HG03066 (cell line): ENCODE data around the gene FGF14.
"Not testable (repeated sequence)": the region's sequence is repeated elsewhere in the genome, so short reads cannot be mapped to it uniquely, and the experiment has no call there.

Experiments used
- ATAC-seq: cut with Tn5 transposase; IDR thresholded peaks from one replicate; pipeline ENCODE4 v1.9.1; 2021; ENCODE audit warnings: low read depth; ENCODE audit not compliant: unreplicated experiment

Gene FGF14

DNA sequence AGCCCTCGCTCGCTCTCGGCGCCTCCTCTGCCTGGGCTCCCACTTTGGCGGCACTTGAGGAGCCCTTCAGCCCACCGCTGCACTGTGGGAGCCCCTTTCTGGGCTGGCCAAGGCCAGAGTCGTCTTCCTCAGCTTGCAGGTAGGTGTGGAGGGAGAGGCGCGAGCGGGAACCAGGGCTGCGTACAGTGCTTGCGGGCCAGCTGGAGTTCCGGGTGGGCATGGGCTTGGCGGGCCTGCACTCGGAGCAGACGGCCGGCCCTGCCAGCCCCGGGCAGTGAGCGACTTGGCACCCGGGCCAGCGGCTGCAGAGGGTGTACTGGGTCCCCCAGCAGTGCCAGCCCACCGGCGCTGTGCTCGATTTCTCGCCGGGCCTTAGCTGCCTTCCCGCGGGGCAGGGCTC, 333.5 kb downstream of the FGF14 start:
- not testable (repeated sequence) for ATAC-seq

DNA sequence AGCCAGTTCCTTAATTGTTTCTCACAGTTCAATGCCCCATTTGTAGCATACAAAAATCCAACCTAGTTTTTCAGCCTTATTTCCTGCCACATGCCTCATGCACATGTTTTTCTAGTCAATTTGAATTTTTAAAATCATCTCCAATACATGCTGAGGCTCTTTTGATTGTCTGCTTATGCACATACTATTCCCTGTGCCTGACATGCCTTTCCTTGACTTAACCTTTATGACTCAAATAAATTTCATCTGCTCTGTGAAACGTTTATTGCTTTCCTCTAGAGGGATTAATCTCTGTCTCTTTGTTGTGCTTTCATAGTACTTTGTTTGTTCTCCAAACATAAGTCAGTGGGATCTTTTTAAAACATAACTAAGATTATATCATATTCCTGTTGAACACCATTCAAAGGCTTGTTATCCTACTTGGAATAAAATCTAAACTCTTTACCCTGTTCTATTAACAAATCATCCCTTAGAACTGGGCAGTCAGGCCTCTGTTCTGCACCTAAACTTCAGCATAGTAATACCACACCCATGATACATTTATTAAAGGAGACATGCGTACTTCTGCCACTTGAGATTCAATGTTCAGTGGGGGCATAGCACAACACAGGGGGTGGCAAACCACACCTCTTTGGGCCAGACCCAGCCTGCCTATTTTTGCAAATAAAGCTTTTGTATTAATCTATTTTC, 346.6 kb downstream of the FGF14 start:
- ATAC-seq = no peak

DNA sequence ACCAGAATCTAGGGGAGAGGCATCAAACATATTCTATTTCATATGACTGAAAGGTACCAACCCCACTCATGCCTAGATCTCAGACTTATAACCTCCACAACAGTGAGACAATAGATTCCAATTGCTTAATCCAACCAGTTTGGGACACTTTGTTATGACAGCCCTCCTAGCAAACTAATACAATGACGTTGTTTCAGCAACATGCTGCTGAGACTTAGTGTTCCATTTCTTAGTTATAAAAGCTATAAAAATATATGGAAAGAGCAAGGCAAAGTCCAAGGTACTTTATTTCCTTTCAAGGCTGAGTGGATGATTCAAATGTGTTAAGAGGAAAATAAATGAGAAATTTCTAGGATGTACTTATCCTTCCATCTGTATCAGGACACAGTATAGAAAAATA, 352.0 kb downstream of the FGF14 start:
- ATAC-seq = no peak

DNA sequence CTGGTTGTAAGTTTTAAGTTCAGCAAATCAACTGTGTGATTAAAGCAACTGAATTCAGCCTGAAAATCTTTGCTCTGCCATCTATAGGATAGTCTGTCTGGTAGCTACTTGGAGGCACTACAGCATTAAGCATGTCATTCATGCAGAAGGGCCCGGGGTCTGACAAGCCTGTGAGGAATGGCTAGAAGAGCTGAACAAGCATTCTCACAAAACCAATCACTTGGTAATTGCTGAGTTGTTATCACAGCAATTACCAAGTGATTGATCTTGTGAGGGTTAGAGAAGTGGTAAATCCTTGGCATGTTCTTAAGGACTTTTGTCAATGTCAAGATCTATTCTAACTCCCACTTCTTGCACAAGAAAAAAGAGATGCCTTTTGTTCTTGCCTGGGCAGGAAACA, 356.1 kb downstream of the FGF14 start:
- ATAC-seq = no peak

DNA sequence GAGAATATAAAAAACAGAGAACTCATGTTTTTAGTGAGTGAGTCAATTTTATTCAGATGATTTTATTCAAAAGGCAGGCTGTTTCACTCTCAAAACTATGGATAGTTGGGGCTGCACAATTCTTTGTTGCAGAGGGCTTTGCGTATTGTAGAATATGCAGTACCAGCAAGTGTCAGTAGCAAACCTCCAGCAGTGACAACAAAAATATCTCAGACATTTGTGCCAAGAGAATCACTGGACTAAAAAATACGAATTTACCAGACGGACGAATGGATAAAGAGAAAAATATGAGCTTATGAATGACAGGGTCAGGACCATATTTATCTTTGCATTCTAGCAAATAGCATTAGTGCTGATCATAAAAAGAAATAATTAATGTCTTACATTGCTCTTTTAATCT, 359.1 kb downstream of the FGF14 start:
- ATAC-seq = no peak

DNA sequence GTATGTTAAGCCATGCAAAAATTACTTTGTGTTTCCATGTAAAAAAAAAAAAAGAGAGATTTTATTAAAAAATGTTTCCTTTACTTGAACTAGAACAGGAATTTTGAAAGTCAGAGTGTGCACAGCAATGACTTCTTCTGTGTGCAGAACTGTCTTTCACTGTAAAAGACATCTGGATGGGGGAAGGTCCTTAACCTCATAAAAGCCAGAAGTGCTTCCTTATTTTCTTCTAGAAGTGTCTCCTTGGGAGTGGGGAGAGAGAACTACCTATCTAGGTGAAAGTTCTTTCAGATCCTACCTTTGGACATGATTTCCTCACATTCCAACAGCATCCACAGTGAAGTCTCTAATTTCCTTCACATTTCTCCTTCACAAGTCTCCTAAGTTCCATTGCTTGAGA, 360.3 kb downstream of the FGF14 start:
- ATAC-seq = no peak

DNA sequence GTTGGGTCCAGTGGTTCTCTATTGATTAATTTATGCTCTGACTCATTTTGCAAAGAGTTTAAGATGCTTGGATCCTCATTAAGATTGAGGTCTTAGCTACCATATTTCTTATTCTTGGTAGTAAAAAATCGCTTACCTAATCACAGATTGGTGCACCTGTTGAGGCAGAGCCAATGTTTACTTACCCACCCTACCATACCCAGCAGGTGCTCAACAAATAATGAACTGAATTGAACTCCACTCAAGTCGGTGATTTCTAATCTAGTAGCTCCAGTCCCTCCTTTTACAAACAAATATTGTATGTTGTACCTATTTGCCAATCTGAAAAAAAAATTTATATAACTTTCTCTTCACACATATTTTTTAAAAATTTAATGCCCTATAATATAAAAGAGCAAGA, 361.0 kb downstream of the FGF14 start:
- ATAC-seq = no peak

DNA sequence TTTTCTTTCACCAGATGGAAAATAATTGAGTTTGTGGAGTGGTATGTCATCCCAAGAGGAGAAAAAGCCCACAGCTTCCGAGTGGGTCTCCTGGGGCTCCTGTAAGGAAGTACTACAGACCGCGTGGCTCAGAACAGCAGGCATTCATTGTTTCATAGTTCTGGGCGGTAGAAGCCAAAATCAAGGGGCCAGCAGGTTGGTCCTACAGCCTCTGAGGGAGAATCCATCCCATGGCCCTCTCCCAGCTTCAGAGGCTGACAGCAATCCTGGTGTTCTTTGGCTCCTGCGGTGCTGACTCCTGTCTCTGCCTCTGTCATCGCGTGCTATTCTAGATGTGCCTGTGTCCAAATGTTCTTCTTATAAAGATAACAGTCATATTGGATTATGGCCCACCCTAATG, 362.6 kb downstream of the FGF14 start:
- no peak for ATAC-seq

DNA sequence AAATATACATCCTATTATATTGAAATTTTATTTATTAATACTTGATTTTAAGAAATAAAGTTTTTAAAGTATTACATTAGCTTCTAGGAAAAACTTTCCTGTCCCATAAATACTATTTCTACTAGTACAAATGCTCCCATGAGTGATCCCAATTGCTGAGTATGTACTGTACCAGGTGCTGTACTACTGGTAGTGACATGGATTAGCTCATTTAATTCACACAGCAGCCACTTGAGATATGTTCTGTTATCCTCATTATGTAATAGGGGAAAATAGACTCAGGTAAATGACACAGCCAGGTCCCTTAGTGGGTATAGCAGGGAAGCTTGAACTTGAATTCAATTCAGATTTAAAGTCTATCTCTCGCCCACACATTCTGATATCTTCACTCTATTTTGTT, 363.1 kb downstream of the FGF14 start:
- ATAC-seq = no peak

DNA sequence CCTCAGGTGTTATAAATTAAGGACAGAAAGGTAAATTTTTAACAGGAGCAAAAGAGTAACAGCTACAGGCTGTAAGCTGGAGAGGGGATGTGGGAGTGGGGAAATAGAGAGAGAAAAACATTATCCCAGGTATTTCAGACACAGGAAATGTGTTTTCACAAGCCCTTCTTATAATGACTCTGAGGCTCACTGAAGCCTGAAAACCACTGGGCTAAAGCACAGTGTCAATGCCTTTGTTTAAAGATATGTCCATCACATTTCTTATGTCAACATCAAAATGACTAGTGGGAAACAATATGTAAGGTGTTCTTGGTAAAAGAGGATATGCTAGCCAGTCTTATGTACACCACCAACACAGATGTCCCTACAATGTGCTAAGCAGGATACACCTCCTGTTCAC, 365.9 kb downstream of the FGF14 start:
- ATAC-seq = no peak

DNA sequence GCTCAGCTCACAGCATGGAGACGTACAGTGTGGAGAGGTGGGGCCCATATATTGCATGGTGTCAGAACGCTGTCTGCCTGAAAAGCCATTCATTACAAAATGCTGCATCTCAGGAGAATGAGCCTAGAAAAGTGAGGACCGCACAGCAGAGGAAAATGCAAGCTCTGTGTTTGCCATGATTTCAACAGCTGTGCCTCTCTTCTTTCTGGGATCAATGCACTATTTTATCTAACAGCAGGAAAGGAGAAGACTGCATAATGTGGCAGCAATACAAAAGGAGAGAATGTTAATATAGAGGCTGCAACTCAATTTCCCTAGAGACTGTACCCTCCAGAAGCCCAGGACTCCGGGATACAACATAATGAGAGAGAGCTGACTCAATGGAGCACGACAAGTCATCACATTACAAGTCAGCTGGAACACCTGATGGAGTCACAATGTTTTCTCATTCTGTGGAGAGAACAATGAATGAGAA, 368.0 kb downstream of the FGF14 start:
- ATAC-seq = no peak

DNA sequence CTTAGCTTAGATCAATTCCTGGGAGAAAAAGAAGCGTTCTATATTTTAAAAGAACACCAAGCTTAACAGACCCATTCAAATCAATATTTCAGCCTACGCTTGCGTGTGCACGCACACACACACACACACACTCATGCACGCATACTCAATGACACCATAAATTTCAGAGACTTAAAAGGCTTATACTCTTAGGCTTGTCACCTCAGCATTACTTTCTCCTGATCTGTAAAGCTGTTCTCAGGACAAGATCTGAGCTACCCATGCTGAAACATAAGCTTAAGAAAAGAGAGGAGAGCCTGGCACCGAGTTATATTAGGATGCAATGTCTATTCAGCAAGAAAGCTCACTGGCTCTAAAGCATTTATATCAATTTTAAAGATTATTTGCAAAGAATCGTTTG, 368.5 kb downstream of the FGF14 start:
- ATAC-seq = no peak

DNA sequence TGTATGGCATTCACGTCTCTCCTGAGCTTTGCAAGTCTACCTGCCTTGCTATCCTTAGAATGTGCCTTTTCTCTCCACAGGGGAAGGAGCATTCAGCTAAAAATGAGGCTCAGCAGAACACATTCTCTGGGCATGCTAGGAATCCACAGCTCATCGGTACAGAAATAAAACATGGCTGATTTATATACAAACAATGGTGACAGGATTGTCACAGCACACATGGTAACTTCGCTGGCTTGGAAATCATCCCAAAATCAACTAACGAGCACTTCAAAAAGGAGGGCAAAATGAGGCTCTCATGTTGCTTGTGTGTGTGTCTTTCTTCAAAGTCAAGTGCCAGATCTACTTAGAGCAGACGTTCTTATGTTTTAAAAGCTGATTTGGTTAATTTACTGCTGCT, 373.0 kb downstream of the FGF14 start:
- no peak for ATAC-seq

DNA sequence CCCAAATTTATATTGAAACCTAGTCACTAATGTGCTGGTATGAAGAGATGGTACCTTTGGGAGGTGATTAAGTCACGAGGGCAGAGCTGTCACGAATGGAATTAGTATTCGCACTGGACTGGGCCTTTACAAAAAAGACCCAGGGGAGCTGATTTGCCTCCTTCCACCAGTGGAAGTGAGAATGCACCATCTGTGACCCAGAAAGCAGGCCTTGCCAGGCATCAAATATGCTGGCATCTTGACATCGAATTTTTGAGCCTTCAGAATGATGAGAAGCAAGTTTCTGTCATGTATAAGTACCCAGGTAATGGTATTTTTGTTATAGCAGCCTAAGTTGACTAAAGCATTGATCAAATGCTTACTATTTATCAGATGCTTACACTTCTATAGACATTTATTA, 373.6 kb downstream of the FGF14 start:
- ATAC-seq = no peak

DNA sequence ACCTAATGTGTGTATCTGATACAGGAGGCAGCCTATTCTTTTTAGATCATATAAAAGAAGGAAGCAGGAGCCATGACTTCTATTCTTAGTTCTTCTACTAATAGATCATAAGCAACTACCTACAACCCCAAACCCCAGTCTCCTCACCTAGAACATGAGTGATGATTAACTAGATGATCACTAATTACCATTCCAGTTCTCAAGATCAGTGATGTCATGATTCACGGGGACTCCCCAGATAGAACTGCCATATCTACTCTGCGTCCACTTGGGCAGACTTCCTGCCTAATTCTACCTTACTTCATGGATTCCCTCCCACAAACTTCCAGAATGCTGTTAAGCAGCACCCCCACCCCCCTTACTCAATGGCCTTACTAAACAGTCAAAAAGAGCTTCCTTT, 380.1 kb downstream of the FGF14 start:
- no peak for ATAC-seq

DNA sequence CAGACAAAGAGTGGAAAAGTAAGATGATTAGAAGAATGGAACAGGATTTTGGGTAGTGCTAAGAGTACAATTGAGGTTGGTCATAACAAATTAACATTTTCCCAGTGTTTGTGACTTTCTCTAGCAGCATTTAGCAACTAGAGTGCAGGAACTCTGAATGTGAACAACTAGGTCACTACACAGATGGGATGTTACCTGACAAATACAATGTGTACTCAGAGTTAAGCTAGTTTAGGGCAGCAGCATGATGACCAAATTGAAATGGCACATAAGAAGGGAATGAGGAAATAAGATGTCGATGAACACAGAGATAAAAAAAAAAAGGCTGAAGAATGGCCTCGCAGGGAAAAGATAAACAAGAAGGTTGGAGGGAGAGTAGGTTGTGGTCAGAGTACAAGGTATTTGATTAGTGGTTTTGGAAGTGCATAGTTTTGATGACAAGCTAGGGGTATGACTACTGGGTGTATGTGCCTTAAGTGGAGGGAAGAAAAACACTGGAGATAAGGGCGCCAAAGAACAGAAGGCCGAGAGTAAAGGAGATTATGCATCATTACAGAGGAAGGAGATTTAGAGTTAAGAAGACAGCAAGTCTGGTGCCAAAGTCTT, 381.1 kb downstream of the FGF14 start:
- no peak for ATAC-seq

DNA sequence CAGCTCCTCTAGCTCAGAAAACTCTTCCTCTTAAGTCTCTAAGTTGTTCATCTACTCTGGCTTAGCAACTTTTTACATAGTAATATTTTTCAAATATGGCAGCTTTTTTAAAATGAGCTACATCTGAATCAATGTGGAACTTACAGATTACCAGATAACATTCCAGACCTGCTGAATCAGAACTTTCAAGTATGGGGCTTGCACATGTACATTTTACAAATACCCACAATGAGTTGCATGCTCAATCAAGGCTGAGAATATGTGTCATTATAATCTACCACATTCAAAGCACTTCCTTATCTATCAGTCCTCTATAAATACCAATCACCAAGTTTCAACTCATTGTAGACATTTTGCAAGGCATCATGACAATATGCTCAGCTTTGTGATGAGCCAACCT, 383.1 kb downstream of the FGF14 start:
- no peak for ATAC-seq

DNA sequence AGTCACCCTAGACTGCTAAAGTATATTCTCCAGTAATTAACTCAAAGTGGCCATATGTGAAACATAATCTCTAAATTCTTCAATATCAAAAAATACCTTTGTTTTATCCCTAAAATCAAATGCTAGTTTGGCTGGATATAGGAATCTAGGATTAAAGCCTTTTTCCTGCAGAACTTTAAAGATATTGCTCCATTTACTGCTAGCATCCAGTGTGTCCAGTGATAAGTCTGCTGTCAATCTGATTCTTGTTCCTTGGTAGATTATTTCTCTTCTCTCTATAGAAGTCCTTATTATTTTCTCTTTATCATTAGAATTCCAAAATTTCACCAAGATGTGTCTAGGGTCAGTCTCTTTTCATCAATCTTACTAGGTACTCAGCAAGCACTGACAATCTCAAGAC, 384.6 kb downstream of the FGF14 start:
- no peak for ATAC-seq

DNA sequence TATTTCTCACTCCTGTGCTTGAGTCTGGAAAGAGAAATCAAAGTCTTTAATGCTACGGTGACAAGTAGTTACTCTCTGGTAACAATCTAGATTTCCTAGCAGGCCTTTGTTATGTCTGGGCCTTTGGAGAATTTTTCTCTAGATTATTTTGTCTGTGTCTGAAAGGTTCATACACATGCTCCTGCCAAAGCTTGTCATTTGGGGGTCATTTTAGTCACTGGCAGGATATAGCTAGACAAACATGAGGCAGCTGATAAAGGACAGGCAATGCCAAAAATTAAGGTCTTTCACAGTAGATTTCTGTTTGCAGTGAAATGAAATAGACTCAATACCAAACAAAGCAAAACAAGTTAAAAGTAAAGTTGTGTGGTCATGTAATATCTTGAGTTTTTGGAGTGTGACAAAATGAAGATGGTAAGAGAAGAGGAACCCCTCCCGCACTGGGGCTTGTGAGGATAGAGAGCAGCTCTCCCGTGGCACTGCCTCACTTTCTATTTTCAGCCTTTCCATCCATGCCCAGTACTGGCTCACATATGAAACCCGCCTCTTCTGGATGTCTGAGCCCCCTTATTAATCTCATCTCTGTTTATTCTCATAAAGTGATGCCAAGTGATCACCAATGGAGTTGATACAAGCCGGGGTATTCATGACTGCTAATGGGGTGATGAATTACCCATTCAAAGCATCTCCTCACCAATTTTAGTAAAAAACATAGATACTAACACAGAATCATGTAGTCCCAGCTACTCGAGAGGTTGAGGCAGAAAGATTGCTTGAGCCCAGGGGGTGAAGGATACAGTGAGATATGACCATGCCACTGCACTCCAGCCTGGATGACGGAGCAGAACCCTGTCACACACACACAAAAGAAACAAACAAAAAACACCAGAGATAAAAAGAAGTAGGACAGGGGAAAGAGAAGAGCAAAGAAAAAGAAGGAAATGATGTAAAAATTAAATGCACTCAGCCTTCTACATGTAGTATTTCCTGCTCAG, 389.3 kb downstream of the FGF14 start:
- ATAC-seq = no peak

DNA sequence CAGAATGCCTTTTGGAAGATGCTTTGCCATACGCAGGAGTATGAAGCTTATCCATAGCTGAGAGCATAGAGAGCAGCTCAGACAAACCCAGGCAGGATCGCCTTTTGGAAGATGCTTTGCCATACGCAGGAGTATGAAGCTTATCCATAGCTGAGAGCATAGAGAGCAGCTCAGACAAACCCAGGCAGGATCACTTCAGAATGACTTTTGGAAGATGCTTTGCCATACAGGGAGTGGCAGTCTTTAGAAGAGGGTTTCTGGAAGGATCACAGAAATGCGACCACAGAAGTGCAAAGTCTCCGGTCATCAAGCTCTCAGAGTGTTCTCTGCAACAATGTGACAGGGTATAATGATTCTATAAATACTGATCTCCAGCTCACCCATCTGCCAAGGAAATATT, 390.4 kb downstream of the FGF14 start:
- not testable (repeated sequence) for ATAC-seq

DNA sequence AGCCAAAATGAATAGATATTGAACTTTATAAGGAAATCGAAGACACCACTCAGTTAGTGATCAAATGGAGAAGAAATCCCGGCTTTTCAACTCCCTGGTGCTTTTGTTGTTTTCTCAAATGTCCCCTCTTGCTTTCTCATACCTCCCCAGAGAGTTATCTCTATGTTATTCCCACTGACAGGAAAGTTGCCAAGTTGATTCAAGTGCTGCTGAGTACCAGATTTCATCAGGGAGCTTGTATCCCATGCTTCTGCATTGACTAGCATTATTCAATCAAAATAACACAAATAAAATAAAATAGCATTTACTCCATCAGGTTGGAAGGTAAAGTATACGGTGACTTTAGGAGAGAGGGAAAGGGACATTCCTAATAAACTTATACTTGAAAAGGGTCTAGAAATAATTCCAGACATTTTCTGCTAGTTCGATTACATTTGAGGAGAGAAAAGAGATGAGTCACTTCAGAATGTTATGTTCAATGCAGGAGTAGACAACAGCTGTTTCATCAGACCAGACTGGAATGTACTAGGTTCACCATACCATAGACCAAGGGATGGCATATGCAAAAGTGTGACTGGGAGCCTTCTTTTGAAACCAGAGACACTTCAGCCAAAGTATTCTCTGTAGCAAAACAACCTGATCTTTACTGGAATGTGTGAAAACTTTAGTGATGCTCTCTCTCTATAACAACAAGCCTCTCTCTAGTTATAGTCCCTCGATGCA, 397.8 kb downstream of the FGF14 start:
- no peak for ATAC-seq
